GM10266 (cell line): Measurements from ENCODE around the gene LRRC25.
"Not testable (repeated sequence)": the region's sequence is repeated elsewhere in the genome, so short reads cannot be mapped to it uniquely, and the experiment has no call there.

Experiments used
- DNase-seq: peaks from one replicate; pipeline ENCODE4 v3.0.0; 2012; ENCODE audit errors: extremely low spot score
- TF ChIP-seq, protein P1 (sequence below): IDR thresholded peaks from 2 replicates; pipeline ENCODE4 v1.5.1; 2012; ENCODE audit warnings: mild to moderate bottlenecking, low read depth; ENCODE audit not compliant: control insufficient read depth, insufficient read depth; ENCODE audit errors: missing control alignments

Gene LRRC25

DNA sequence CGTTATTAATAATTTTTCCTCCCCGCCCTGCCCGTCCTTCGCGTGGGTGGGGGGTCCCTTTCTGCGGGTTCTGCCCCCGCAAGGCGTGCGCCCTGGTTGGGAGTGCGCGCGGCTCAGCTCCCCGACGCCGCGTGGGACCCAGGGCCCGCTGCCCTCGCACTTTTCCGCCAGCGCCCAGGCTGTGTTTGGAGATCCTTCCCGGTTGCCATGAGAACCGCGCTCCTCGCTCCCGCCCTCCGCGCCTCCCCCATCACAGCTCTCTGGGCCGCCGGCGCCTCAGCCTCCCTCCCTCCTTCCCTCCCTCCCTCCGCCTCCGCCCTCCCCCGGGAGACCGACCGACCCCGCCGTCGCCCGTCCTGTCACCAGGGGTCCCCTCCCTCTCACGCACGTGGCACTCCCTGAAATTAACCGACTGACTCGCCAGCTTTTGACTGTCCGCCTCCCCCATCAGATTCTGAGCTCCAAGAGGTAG, 19.4 kb upstream of the LRRC25 start:
- DNase-seq: peak; percentile 87
- TF ChIP-seq, protein P1, sequence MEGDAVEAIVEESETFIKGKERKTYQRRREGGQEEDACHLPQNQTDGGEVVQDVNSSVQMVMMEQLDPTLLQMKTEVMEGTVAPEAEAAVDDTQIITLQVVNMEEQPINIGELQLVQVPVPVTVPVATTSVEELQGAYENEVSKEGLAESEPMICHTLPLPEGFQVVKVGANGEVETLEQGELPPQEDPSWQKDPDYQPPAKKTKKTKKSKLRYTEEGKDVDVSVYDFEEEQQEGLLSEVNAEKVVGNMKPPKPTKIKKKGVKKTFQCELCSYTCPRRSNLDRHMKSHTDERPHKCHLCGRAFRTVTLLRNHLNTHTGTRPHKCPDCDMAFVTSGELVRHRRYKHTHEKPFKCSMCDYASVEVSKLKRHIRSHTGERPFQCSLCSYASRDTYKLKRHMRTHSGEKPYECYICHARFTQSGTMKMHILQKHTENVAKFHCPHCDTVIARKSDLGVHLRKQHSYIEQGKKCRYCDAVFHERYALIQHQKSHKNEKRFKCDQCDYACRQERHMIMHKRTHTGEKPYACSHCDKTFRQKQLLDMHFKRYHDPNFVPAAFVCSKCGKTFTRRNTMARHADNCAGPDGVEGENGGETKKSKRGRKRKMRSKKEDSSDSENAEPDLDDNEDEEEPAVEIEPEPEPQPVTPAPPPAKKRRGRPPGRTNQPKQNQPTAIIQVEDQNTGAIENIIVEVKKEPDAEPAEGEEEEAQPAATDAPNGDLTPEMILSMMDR: no peak

DNA sequence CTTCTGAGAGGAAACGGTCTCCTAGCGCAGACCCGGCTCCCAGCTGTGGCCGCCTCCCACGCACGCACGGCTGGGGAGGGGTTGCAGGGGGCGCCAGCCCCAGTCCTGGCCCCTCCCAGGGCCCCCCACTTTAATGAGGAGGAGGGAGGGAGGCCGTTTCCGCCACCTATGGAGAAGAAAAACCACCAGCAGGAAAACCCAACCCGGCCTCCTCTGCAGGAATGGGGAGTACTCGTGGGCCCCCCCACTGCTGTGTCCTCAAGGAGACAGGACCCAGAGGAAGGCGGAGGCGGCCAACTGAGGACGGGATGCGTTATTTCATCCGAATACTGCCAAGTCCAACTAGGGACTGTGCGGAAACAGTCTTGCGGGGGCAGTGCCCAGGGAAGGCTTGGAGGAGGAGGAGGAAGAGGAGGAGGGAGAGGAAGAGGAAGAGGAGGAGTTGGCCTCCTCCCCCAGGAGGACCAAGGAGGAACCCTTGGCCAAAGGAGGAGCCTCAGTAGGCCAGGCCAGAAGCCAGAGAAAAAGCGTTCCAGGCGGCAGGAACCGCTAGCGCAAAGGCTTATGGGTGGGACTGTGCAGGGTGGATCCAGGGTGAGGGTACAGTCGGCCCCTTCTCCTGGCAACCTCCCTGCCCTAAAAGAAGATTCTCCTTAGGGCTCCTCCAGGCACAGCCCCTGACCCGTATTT, 17.9 kb upstream of the LRRC25 start:
- TF ChIP-seq, protein P1: no peak
- DNase-seq: no peak

DNA sequence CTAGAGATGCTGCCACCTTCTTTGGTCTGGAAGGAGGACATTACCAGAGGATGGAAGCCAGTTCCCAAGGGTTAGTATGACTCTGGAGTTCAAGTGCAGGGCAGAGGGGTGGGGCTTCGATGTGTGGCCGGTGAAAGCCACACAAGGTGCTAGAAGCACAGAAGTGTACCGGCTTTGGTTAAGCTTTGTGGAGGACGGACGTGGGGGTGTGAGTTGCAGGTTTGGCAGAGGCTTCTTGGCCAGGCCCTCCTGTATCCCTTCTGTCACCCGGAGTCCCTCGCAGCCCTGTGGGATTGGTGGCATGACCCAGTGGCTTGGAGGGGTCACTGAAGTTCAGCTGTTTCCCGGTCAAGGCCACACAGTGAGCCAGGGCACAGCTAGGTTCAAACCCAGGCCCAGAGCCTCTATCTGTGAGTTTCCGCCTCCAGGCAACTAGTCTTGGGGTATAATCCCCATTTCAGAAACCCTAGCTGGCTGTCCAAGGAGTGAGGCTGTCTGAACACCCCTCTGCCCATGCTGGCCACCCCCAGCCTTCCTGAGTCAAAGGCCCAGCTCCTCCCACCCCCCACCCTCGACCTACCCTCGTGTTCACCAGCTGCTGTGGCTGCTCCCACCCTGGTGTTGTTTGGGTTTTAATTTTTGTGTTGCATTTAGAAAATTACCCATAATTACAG, 17.2 kb upstream of the LRRC25 start:
- DNase-seq: no peak
- TF ChIP-seq, protein P1: no peak

DNA sequence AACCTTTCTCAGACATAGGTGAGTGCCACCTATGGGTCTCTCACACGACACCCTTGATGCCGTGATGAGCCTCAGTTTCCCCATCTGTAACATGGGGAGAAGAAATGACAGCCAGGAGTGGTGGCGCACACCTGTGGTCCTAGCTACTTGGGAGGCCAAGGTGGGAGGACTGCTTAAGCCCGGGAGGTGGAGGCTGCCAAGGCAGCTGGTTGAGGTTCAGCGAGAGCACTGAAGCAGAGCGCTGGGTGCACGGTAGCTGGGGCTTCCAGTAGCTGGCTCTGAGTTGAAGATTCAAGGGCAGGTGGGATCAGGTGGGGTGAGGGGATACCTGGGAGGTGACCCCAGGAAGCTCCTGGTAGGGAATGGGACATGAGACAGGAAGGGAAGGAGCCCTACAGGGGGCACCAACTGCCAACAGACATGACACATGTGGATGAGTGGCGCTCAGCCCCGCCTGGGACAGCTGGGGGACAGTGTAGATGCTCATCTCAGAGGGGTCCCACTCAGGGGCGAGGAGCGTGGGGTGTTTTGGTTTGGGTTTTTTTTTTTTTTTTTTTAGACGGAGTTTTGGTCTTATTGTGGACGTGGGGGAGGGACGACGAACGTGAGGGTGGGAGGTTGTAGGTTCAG, 15.3 kb upstream of the LRRC25 start:
- TF ChIP-seq, protein P1: no peak
- no peak for DNase-seq

DNA sequence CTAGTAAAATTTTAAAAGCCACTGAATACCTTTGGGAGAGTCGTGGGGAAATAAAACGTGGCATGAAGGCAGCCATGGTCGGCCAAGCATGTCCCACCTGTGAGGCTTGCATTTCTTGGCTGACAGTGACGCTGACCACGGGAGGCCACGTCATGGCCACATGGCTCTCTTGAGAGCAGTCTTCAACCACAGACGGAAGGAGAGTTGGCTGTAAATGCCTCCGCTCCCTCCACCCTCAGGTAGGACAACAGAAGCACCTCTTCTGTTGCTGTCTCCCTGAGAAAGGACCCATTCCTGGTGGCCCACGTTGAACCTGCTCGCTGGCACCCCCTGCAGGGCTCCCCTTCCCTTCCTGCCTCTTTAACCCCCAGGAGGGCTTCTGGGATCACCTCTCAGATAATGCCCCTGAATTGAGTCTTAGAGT, 10.6 kb upstream of the LRRC25 start:
- TF ChIP-seq, protein P1: peak; percentile 48
- DNase-seq: peak; percentile 75

DNA sequence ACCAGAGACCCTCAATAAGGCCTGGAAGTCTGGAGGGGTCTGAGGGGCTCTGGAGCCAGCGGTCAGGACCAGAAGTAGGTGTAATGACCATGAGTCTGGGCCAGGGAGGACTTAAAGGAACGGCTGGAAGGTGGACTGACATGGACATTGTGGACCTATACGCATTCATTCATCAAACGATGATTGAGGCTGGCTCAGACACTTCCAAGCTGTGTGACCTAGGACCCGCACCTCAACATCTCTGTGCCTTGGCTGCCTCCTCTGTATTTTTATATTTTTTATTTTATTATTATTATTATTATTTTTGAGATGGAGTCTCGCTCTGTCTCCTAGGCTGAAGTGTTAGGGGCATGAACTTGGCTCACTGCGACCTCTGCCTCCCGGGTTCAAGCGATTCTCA, 9.3 kb upstream of the LRRC25 start:
- no peak for DNase-seq
- TF ChIP-seq, protein P1: no peak

DNA sequence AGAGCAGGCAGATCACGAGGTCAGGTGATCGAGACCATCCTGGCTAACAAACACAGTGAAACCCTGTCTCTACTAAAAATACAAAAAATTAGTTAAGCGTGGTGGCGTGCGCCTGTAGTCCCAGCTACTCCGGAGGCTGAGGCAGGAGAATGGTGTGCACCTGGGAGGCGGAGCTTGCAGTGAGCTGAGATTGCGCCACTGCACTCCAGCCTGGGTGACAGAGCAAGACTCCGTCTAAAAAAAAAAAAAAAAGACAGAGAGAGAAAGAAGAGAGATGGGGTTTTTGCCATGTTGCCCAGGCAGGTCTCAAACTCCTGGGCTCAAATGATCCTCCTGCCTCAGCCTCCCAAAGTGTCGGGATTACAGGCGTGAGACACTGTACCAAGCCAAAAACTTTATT, 8.3 kb upstream of the LRRC25 start:
- DNase-seq: not testable (repeated sequence)

DNA sequence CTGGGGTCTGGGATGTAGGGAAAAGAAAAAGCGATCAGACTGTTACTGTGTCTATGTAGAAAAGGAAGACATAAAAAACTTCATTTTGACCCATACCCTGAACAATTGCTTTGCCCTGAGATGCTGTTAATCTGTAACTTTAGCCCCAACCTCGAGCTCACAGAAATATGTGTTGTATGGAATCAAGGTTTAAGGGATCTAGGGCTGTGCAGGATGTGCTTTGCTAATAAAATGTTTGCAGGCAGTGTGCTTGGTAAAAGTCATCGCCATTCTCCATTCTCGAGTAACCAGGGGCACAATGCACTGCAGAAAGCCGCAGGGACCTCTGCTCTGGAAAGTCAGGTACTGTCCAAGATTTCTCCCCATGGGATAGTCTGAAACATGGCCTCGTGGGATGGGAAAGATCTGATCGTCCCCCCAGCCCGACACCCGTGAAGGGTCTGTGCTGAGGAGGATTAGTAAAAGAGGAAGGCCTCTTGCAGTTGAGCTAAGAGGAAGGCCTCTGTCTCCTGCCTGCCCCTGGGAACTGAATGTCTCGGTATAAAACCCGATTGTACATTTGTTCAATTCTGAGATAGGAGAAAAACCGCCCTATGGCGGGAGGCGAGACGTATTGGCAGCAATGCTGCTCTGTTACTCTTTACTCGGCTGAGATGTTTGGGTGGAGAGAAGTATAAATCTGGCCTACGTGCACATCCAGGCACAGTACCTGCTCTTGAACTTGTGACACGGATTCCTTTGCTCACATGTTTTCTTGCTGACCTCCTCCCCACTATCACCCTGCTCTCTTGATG, 5.2 kb upstream of the LRRC25 start:
- not testable (repeated sequence) for DNase-seq
